NT2/D1 (cell line): Measurements from ENCODE around the gene CD163.

Experiments used
- DNase-seq: peaks from one replicate; pipeline ENCODE4 v3.0.0-alpha.2; 2011; ENCODE audit warnings: low read depth, low spot score
- H3K27me3 ChIP-seq: 2 replicates; pipeline ENCODE4 v1.6.0; 2011; ENCODE audit warnings: mild to moderate bottlenecking; ENCODE audit not compliant: insufficient read length, insufficient read depth
- H3K36me3 ChIP-seq: 2 replicates; pipeline ENCODE4 v1.6.1; 2011; ENCODE audit warnings: mild to moderate bottlenecking, low read length, mixed read lengths; ENCODE audit not compliant: insufficient read depth, insufficient read length
- H3K4me1 ChIP-seq: 2 replicates; pipeline ENCODE4 v1.5.1; 2011; ENCODE audit not compliant: insufficient read depth, insufficient read length
- H3K4me3 ChIP-seq: 2 replicates; pipeline ENCODE4 v1.5.1; 2011; ENCODE audit warnings: low read depth; ENCODE audit not compliant: insufficient read length
- H3K9ac ChIP-seq: 2 replicates; pipeline ENCODE4 v1.6.0; 2011; ENCODE audit warnings: low read depth; ENCODE audit not compliant: insufficient read length
- H3K9me3 ChIP-seq: 2 replicates; pipeline ENCODE4 v1.5.1; 2011; ENCODE audit warnings: mild to moderate bottlenecking, low read length; ENCODE audit not compliant: insufficient read depth
- SUZ12 ChIP-seq: IDR thresholded peaks from 2 replicates; pipeline ENCODE4 v1.6.1; 2011; ENCODE audit not compliant: insufficient read length, insufficient read depth; ENCODE audit errors: extremely low read depth
- YY1 ChIP-seq: IDR thresholded peaks from 2 replicates; pipeline ENCODE4 v1.6.1; 2011; ENCODE audit not compliant: insufficient read length, insufficient read depth
- ZNF274 ChIP-seq: IDR thresholded peaks from 2 replicates; pipeline ENCODE4 v1.6.1; 2011; ENCODE audit warnings: mild to moderate bottlenecking, low read depth, low read length

The CD163 gene

DNA sequence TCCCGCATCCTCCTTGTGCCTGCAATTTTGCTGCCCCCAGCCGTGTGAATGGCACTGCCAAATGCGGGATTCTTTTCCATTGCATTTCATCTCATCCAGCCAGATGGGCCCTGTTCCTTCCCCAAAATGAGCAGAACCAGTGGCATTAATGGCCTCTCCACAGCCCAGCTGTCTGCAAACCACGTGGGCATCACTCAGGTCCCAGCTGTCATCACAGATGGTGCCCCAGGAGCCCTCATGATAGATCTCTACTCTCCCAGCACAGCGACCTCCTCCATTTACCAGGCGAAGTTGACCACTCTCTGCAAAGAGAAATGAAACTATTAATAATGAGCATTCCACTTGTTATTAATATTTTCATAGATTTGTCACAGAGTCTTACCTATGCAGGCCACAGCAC, 17.1 kb downstream of the CD163 start:
- no peak for DNase-seq
- H3K4me1 ChIP-seq: no peaks in the 10 kb centered on the region
- no peaks in the 10 kb centered on the region for H3K27me3 ChIP-seq
- no peaks in the 10 kb centered on the region for H3K36me3 ChIP-seq
- no peak overlapping the region for H3K4me3 ChIP-seq
- TF ChIP-seq YY1 (no peak), ZNF274 (no peak)
- no peaks in the 10 kb centered on the region for H3K9me3 ChIP-seq
- no peak overlapping the region for H3K9ac ChIP-seq

DNA sequence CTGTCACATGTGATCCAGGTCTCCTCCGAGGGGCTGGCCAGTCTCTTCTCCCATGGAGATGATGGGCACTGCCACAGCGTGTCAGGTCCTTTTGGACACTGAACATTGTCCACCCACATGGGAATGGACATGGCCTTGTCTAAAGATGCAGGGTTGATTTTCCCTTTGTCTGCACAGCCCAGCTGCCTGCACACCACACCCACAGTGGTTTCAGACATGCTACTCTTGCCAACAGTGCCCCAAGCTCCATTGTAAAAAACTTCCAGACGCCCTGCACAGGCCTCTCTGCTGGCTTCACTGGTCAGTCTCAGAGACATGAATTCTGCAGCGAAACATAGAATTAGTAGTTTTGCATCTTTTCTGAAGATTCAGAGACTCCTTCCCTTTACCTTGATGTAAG, 18.5 kb downstream of the CD163 start:
- no peak for TF ChIP-seq ZNF274
- no peak for TF ChIP-seq SUZ12
- no peak for TF ChIP-seq YY1
- no peak for DNase-seq
- H3K36me3 ChIP-seq: no peaks in the 10 kb centered on the region
- no peaks in the 10 kb centered on the region for H3K9me3 ChIP-seq
- H3K27me3 ChIP-seq: no peaks in the 10 kb centered on the region
- no peak overlapping the region for H3K4me3 ChIP-seq
- H3K9ac ChIP-seq: no peak overlapping the region
- no peaks in the 10 kb centered on the region for H3K4me1 ChIP-seq

DNA sequence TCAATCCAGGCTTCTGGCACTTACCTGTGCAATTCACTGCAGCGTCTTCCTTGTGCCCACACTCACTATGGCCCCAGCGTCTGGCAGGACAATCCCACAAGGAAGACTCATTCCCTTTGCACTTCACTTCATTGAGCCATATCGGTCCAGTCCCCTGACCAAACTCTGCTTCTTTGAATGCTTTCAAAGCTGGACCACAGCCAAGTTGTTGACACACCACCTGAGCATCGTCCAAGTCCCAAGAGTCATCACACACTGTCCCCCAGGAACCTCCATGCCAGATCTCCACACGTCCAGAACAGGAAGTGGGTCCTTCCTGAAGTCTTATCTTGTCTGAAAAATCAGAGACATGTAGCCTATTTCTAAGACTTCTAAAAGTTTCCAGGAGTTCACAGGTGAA, 20.2 kb downstream of the CD163 start:
- H3K9ac ChIP-seq: no peak overlapping the region
- TF ChIP-seq SUZ12 (no peak), ZNF274 (no peak), YY1 (no peak)
- no peaks in the 10 kb centered on the region for H3K27me3 ChIP-seq
- H3K4me1 ChIP-seq: no peaks in the 10 kb centered on the region
- DNase-seq: no peak
- H3K36me3 ChIP-seq: no peaks in the 10 kb centered on the region
- no peaks in the 10 kb centered on the region for H3K9me3 ChIP-seq
- H3K4me3 ChIP-seq: no peak overlapping the region

DNA sequence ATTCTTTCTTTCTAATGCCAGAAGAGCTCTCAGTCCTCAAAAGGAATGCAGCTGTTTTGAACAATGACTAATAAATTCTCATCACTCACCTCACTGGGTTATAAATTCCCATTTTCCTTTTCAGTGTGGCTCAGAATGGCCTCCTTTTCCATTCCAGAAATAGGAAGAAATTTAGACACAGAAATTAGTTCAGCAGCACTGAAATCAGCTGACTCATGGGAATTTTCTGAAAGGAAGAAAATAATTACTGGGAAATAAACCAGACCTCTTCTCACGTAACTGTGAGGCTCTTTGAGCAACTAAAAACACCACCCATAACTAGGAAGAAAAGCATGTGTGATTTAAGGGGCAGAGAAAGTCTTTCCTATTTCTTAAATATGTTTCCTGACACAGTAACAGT, 23.8 kb downstream of the CD163 start:
- Histone ChIP-seq H3K4me1 (no peaks in the 10 kb centered on the region), H3K9ac (no peak overlapping the region), H3K27me3 (no peaks in the 10 kb centered on the region), H3K4me3 (no peak overlapping the region), H3K9me3 (no peaks in the 10 kb centered on the region), H3K36me3 (no peaks in the 10 kb centered on the region)
- DNase-seq: no peak
- TF ChIP-seq ZNF274 (no peak), YY1 (no peak), SUZ12 (no peak)

DNA sequence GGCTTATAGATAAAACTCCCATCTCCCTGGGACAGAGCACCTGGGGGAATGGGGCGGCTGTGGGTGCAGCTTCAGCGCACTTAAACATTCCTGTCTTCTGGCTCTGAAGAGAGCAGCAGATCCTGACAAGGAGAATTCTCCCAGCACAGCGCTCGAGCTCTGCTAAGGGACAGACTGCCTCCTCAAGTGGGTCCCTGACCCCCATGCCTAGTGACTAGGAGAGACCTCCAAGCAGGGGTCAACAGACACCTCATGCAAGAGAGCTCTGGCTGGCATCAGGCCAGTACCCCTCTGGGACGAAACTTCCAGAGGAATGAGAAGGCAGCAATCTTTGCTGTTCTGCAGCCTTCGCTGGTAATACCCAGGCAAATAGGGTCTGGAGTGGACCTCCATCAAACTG, 31.5 kb downstream of the CD163 start:
- Histone ChIP-seq H3K9me3 (no peaks in the 10 kb centered on the region), H3K4me3 (no peak overlapping the region), H3K36me3 (no peaks in the 10 kb centered on the region)

DNA sequence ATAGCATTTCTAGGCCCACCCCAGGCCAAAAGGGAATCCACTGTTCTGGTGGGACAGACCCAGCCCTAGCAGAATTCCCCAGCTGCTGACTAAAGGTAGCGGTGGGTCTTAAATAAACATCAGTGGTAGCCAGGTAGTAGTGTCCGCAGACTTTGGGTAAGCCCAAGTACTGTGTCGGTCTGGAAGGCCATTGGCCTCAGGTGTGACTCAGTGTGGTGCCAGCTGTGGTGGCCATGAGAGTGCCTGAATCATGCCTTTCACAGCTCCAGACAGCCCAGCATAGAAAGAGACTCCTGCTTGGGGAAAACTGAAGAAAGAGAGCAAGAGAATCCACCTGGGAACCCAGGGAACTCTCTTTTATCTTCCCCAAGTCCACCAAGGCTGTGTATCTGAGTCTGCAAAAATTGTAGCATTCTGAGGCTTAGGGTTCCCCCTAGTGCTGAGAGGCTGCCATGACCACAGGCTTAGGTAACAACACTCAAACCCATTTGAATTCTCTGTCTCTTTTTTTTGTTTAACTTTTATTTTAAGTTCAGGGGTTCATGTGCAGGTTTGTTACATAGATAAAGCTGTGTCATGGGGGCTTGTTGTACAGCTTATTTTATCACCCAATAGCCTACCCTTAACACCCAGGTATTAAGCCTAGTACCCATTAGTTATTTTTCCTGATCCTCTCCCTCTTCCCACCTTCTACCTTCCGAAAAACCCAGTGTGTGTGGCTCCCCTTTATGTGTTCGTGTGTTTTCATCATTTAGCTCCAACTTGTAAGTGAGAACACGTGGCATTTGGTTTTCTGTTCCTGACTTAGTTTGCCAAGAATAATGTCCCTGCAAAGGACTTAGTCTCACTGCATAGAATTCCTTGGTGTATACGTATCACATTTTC, 43.0 kb downstream of the CD163 start:
- TF ChIP-seq ZNF274 (no peak), YY1 (no peak), SUZ12 (no peak)
- Histone ChIP-seq H3K36me3 (no peaks in the 10 kb centered on the region), H3K27me3 (no peaks in the 10 kb centered on the region), H3K4me3 (no peak overlapping the region), H3K4me1 (no peaks in the 10 kb centered on the region), H3K9me3 (no peaks in the 10 kb centered on the region), H3K9ac (no peak overlapping the region)
- peak; percentile 93 for DNase-seq

More for the DNA sequence above, 31.5 kb downstream of the CD163 start:
- Histone ChIP-seq H3K4me1 (no peaks in the 10 kb centered on the region), H3K9ac (no peak overlapping the region), H3K27me3 (no peaks in the 10 kb centered on the region)
- DNase-seq: no peak
- TF ChIP-seq SUZ12 (no peak), YY1 (no peak), ZNF274 (no peak)

DNA sequence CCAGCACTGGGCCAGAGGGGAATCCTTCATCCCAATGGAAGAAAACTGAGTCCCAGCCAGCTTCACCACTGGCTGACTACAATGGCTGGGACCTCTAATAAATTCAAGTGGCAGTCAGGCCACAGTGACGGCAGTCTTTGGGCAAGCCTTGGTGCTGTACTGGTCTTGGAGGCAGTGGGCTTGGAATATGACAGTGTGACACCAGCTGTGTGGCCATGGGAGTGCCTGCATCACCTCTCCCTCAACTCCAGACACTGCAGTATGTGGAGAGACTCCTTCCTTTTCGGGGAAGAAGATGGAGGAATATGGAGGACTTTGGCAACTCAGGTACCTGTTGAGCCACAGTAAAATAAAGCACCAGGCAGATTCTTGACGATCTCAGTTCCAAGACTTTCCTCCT, 43.6 kb downstream of the CD163 start:
- Histone ChIP-seq H3K9ac (no peak overlapping the region), H3K27me3 (no peaks in the 10 kb centered on the region), H3K36me3 (no peaks in the 10 kb centered on the region), H3K4me1 (no peaks in the 10 kb centered on the region), H3K4me3 (no peak overlapping the region), H3K9me3 (no peaks in the 10 kb centered on the region)
- no peak for TF ChIP-seq ZNF274
- TF ChIP-seq YY1: no peak
- no peak for TF ChIP-seq SUZ12
- no peak for DNase-seq
